HEK293 (cell line): Measurements from ENCODE around the gene THBD.

Experiments used
- HOXA7 ChIP-seq: sonication (generic); formaldehyde crosslinking; IDR thresholded peaks from 2 replicates; pipeline ENCODE4 v1.8.1; 2022; ENCODE audit warnings: missing genetic modification reagents, borderline replicate concordance
- KLF1 ChIP-seq: fragments of 450-650 bp; formaldehyde crosslinking; IDR thresholded peaks from 2 replicates; pipeline ENCODE4 v1.5.1; 2016; ENCODE audit warnings: missing biosample characterization, missing genetic modification characterization
- SP2 ChIP-seq: fragments of 450-650 bp; formaldehyde crosslinking; IDR thresholded peaks from 2 replicates; pipeline ENCODE4 v1.5.1; 2016; ENCODE audit warnings: missing biosample characterization, missing genetic modification characterization
- TCF7L2 ChIP-seq: IDR thresholded peaks from 2 replicates; pipeline ENCODE4 v1.6.1; 2011; ENCODE audit warnings: low read depth, mild to moderate bottlenecking, inconsistent platforms, low read length, moderate library complexity, borderline replicate concordance
- ZBTB17 ChIP-seq: fragments of 450-650 bp; formaldehyde crosslinking; IDR thresholded peaks from 2 replicates; pipeline ENCODE4 v1.5.1; 2016; ENCODE audit warnings: missing biosample characterization, missing genetic modification characterization
- ZBTB20 ChIP-seq: fragments of 450-650 bp; formaldehyde crosslinking; IDR thresholded peaks from 2 replicates; pipeline ENCODE4 v1.5.1; 2016; ENCODE audit warnings: missing biosample characterization, missing genetic modification characterization
- ZBTB7A ChIP-seq: fragments of 450-650 bp; formaldehyde crosslinking; IDR thresholded peaks from 2 replicates; pipeline ENCODE4 v1.5.1; 2016; ENCODE audit warnings: low read depth, missing biosample characterization, missing genetic modification characterization
- ZNF132 ChIP-seq: fragments of 450-650 bp; formaldehyde crosslinking; IDR thresholded peaks from 2 replicates; pipeline ENCODE4 v1.5.1; 2017; ENCODE audit warnings: missing biosample characterization, missing genetic modification characterization, borderline replicate concordance
- ZNF416 ChIP-seq: fragments of 450-650 bp; formaldehyde crosslinking; IDR thresholded peaks from 2 replicates; pipeline ENCODE4 v1.5.1; 2016; ENCODE audit warnings: missing biosample characterization, missing genetic modification characterization
- ZNF776 ChIP-seq: fragments of 450-650 bp; formaldehyde crosslinking; IDR thresholded peaks from 2 replicates; pipeline ENCODE4 v1.5.0; 2017; ENCODE audit warnings: missing biosample characterization, missing genetic modification characterization, borderline replicate concordance
- ZNF830 ChIP-seq: fragments of 450-650 bp; IDR thresholded peaks from 2 replicates; pipeline ENCODE4 v1.5.0; 2018; ENCODE audit warnings: missing biosample characterization, missing genetic modification characterization, low read depth, mild to moderate bottlenecking, moderate library complexity
- ZSCAN16 ChIP-seq: fragments of 450-650 bp; formaldehyde crosslinking; IDR thresholded peaks from 2 replicates; pipeline ENCODE4 v1.5.1; 2016; ENCODE audit warnings: missing biosample characterization, missing genetic modification characterization
- TF ChIP-seq, protein P1 (sequence below): fragments of 450-650 bp; formaldehyde crosslinking; IDR thresholded peaks from 2 replicates; pipeline ENCODE4 v1.5.1; 2016; ENCODE audit warnings: missing biosample characterization, missing genetic modification characterization
- TF ChIP-seq, protein P2 (sequence below): sonication (generic); formaldehyde crosslinking; IDR thresholded peaks from 2 replicates; pipeline ENCODE4 v1.8.1; 2022; ENCODE audit warnings: mild to moderate bottlenecking, moderate library complexity, missing genetic modification reagents

- TF ChIP-seq ZSCAN16 (tag by site-specific recombination): no peak
- TF ChIP-seq ZBTB20: no peak
- no peak for TF ChIP-seq SP2 (tag by site-specific recombination)
- TF ChIP-seq, protein P1, sequence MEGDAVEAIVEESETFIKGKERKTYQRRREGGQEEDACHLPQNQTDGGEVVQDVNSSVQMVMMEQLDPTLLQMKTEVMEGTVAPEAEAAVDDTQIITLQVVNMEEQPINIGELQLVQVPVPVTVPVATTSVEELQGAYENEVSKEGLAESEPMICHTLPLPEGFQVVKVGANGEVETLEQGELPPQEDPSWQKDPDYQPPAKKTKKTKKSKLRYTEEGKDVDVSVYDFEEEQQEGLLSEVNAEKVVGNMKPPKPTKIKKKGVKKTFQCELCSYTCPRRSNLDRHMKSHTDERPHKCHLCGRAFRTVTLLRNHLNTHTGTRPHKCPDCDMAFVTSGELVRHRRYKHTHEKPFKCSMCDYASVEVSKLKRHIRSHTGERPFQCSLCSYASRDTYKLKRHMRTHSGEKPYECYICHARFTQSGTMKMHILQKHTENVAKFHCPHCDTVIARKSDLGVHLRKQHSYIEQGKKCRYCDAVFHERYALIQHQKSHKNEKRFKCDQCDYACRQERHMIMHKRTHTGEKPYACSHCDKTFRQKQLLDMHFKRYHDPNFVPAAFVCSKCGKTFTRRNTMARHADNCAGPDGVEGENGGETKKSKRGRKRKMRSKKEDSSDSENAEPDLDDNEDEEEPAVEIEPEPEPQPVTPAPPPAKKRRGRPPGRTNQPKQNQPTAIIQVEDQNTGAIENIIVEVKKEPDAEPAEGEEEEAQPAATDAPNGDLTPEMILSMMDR (tag by site-specific recombination): no peak
- TF ChIP-seq ZBTB17 (tag by site-specific recombination): no peak
- TF ChIP-seq ZNF416 (tag by site-specific recombination): no peak
- no peak for TF ChIP-seq HOXA7 (CRISPR knock-in tag)
- no peak for TF ChIP-seq ZNF132
- TF ChIP-seq ZNF776 (tag by site-specific recombination): no peak
- no peak for TF ChIP-seq KLF1
- TF ChIP-seq, protein P2, sequence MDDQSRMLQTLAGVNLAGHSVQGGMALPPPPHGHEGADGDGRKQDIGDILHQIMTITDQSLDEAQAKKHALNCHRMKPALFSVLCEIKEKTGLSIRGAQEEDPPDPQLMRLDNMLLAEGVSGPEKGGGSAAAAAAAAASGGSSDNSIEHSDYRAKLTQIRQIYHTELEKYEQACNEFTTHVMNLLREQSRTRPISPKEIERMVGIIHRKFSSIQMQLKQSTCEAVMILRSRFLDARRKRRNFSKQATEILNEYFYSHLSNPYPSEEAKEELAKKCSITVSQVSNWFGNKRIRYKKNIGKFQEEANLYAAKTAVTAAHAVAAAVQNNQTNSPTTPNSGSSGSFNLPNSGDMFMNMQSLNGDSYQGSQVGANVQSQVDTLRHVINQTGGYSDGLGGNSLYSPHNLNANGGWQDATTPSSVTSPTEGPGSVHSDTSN (CRISPR knock-in tag): no peak
- TF ChIP-seq ZBTB7A (tag by site-specific recombination): no peak
- TF ChIP-seq ZNF830 (tag by site-specific recombination): no peak
- TF ChIP-seq TCF7L2: no peak
Measured at GRCh38 chr20:23069108-23069507, 19.6 kb upstream of the THBD start.
